Neural cell (in vitro differentiated cells): ENCODE results near the gene CENPT. TPM values are rescaled to one million over a fixed set of nuclear protein-coding genes. Genes with fewer than 3 reads are reported as not detected.

Experiments used
- H2AFZ ChIP-seq: fragments of 200-600, 300-800 bp; sonication (generic), shearing (Covaris generic); 2 replicates; pipeline ENCODE4 v1.6.0; 2014; ENCODE audit warnings: low read depth, mild to moderate bottlenecking, antibody characterized with exemption, low read length, moderate library complexity
- H3F3A ChIP-seq: fragments of 200-600 bp; shearing (Covaris generic); 2 replicates; pipeline ENCODE4 v1.6.1; 2016; ENCODE audit warnings: mild to moderate bottlenecking, moderate library complexity, mixed read lengths, antibody characterized with exemption, low read length; ENCODE audit not compliant: insufficient read depth, poor library complexity, severe bottlenecking
- H3K27ac ChIP-seq: fragments of 200-600, 300-800 bp; sonication (generic), shearing (Covaris generic); 2 replicates; pipeline ENCODE4 v1.5.1; 2014; ENCODE audit warnings: mild to moderate bottlenecking, low read length, moderate library complexity
- H3K27me3 ChIP-seq: fragments of 300-800, 200-600 bp; sonication (generic), shearing (Covaris generic); 2 replicates; pipeline ENCODE4 v1.6.0; 2014; ENCODE audit warnings: mild to moderate bottlenecking, low read depth, low read length, moderate library complexity; ENCODE audit not compliant: insufficient read depth
- H3K36me3 ChIP-seq: fragments of 300-800, 200-600 bp; sonication (generic), shearing (Covaris generic); 2 replicates; pipeline ENCODE4 v1.5.1; 2014; ENCODE audit warnings: mild to moderate bottlenecking, antibody characterized with exemption, low read length, moderate library complexity; ENCODE audit not compliant: insufficient read depth
- H3K4me2 ChIP-seq: fragments of 300-800, 200-600 bp; sonication (generic), shearing (Covaris generic); 2 replicates; pipeline ENCODE4 v1.6.0; 2014; ENCODE audit warnings: mild to moderate bottlenecking, low read length
- H3K4me3 ChIP-seq: fragments of 300-800, 200-600 bp; sonication (generic), shearing (Covaris generic); 2 replicates; pipeline ENCODE4 v1.5.1; 2014; ENCODE audit warnings: mild to moderate bottlenecking, low read length, moderate library complexity
- H3K79me2 ChIP-seq: fragments of 200-600 bp; shearing (Covaris generic); replicated peaks from 2 replicates; pipeline ENCODE4 v1.6.0; 2014; ENCODE audit warnings: mild to moderate bottlenecking, low read length, moderate library complexity; ENCODE audit not compliant: insufficient read depth
- H3K9ac ChIP-seq: fragments of 300-800, 200-600 bp; sonication (generic), shearing (Covaris generic); 2 replicates; pipeline ENCODE4 v1.6.1; 2016; ENCODE audit warnings: mild to moderate bottlenecking, low read length, mixed read lengths
- H3K9me2 ChIP-seq: fragments of 200-600 bp; shearing (Covaris generic); 2 replicates; pipeline ENCODE4 v1.6.1; 2016; ENCODE audit warnings: mild to moderate bottlenecking, low read length, mixed read lengths; ENCODE audit not compliant: insufficient read depth
- H3K9me3 ChIP-seq: fragments of 200-600, 300-800 bp; sonication (generic), shearing (Covaris generic); 2 replicates; pipeline ENCODE4 v1.6.1; 2016; ENCODE audit warnings: mild to moderate bottlenecking, mixed run types, low read length, moderate library complexity, mixed read lengths
- H4K20me1 ChIP-seq: fragments of 200-600 bp; shearing (Covaris generic); 2 replicates; pipeline ENCODE4 v1.6.1; 2016; ENCODE audit warnings: mild to moderate bottlenecking, mixed run types; ENCODE audit not compliant: insufficient read depth
- CTCF ChIP-seq: fragments of 450-650 bp; IDR thresholded peaks from 2 replicates; pipeline ENCODE4 v1.5.1; 2014; ENCODE audit warnings: antibody characterized with exemption, mild to moderate bottlenecking, moderate library complexity; ENCODE audit not compliant: poor library complexity, severe bottlenecking
- EP300 ChIP-seq: fragments of 450-650 bp; conservative IDR thresholded peaks from 2 replicates; pipeline ENCODE4 v1.6.1; 2014; ENCODE audit warnings: antibody characterized with exemption, mild to moderate bottlenecking, moderate library complexity; ENCODE audit not compliant: poor library complexity, severe bottlenecking
- EZH2 ChIP-seq: fragments of 200-600, 300-800 bp; shearing (Covaris generic), sonication (generic); IDR thresholded peaks from 2 replicates; pipeline ENCODE4 v1.6.1; 2014; ENCODE audit warnings: antibody characterized with exemption, low read length, borderline replicate concordance, mild to moderate bottlenecking; ENCODE audit not compliant: insufficient read depth, poor library complexity, severe bottlenecking
- MXI1 ChIP-seq: fragments of 450-650 bp; conservative IDR thresholded peaks from 2 replicates; pipeline ENCODE4 v1.6.1; 2014; ENCODE audit warnings: antibody characterized with exemption, mild to moderate bottlenecking; ENCODE audit not compliant: poor library complexity, severe bottlenecking
- POLR2AphosphoS5 ChIP-seq: IDR thresholded peaks from 2 replicates; pipeline ENCODE4 v1.6.1; 2012
- RAD21 ChIP-seq: fragments of 450-650 bp; conservative IDR thresholded peaks from 2 replicates; pipeline ENCODE4 v1.6.1; 2014; ENCODE audit warnings: antibody characterized with exemption, mild to moderate bottlenecking, moderate library complexity
- REST ChIP-seq: IDR thresholded peaks from 2 replicates; pipeline ENCODE4 v1.6.1; 2012; ENCODE audit warnings: borderline replicate concordance
- SMC3 ChIP-seq: fragments of 450-650 bp; conservative IDR thresholded peaks from 2 replicates; pipeline ENCODE4 v1.6.1; 2014; ENCODE audit warnings: antibody characterized with exemption, mild to moderate bottlenecking, moderate library complexity; ENCODE audit not compliant: poor library complexity
- TAF1 ChIP-seq: IDR thresholded peaks from 2 replicates; pipeline ENCODE4 v1.6.1; 2012; ENCODE audit warnings: low read depth
- polyA plus RNA-seq: library from polyadenylated mRNA; depleted of rRNA; stranded (reverse); fragments of >200 nt; gene quantifications from 2 replicates; pipeline ENCODE4 v1.2.3, GENCODE V29; 2014

Gene CENPT
- polyA plus RNA-seq, 1 donor from 2014 or later, result 104 TPM

DNA sequence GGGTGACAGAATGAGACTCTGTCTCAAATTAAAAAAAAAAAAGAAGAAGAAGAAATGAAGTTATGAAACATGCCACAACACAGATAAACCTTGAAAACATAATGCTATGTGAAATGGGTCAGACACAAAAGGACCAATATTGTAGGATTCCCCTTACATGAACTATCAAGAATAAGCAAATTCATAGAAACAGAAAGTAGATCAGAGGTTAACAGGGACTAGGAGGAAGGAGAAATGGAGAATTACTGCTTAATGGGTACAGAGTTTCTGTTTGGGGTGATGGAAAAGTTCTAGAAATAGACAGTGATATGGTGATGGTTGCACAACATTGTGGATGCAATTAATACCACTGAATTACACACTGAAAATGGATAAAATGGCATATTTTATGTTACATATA lies 57.4 kb downstream of the CENPT start:
- H3F3A ChIP-seq, result no peaks in the 10 kb centered on the region
- H3K9me2 ChIP-seq, result no peaks in the 10 kb centered on the region
- H2AFZ ChIP-seq, result no peak overlapping the region
- H3K27me3 ChIP-seq, result no peaks in the 10 kb centered on the region
- H3K4me3 ChIP-seq, result no peak overlapping the region
- H3K27ac ChIP-seq, result no peak overlapping the region
- no peaks in the 10 kb centered on the region for H3K9me3 ChIP-seq
- H3K36me3 ChIP-seq, result no peaks in the 10 kb centered on the region
- H3K9ac ChIP-seq, result no peak overlapping the region
- no peaks in the 10 kb centered on the region for H4K20me1 ChIP-seq
- no peak overlapping the region for H3K4me2 ChIP-seq
- no peak for TF ChIP-seq MXI1
- no peak for TF ChIP-seq RAD21
- TF ChIP-seq EP300, result no peak
- TF ChIP-seq TAF1, result no peak
- no peak for TF ChIP-seq POLR2AphosphoS5
- no peak for TF ChIP-seq REST
- no peak for TF ChIP-seq CTCF
- no peak for TF ChIP-seq SMC3
- TF ChIP-seq EZH2, result no peak
- H3K79me2 ChIP-seq, result peaks cover 3% of the 10 kb centered on the region

- Histone ChIP-seq H4K20me1 (no peaks in the 10 kb centered on the region), H3F3A (no peaks in the 10 kb centered on the region), H3K9me3 (no peaks in the 10 kb centered on the region), H3K4me3 (no peak overlapping the region), H3K27me3 (no peaks in the 10 kb centered on the region), H3K9me2 (no peaks in the 10 kb centered on the region), H3K79me2 (peaks cover 9% of the 10 kb centered on the region), H3K36me3 (no peaks in the 10 kb centered on the region), H3K4me2 (no peak overlapping the region), H3K9ac (no peak overlapping the region), H2AFZ (no peak overlapping the region), H3K27ac (no peak overlapping the region)
- TF ChIP-seq SMC3 (no peak), EP300 (no peak), MXI1 (no peak), REST (no peak), CTCF (no peak), TAF1 (no peak), RAD21 (no peak), EZH2 (no peak), POLR2AphosphoS5 (no peak)
Observed at GRCh38 chr16:67786491-67786890, 61.0 kb downstream of the CENPT start.
